Heart right ventricle (tissue), 16 donors: ENCODE measurements around the gene OXCT1. TPM values are rescaled to one million over a fixed set of nuclear protein-coding genes. Genes with fewer than 3 reads are reported as not detected.
A peak's percentile ranks its signal among the peaks of the same experiment; 100 is the strongest.

Experiments
- ATAC-seq, 8 donors: fragments of 200-7000 bp; cut with Tn5 transposase; one replicate each; pipeline ENCODE4 v1.9.1; 2020; ENCODE audit warnings: mild to moderate bottlenecking in 8 of 8, moderate library complexity in 8 of 8, moderate number of reproducible peaks in 1 of 8
- DNase-seq, 2 donors: peaks; one replicate each; pipeline ENCODE4 v3.0.0-alpha.2; 2020
- H3K27ac ChIP-seq, 10 donors: fragments of 200-600 bp; sonication (generic) in 2 of 10; one replicate each; pipeline versions ENCODE4 v1.5.0 to v1.8.0; 2020 to 2022; ENCODE audit warnings: mild to moderate bottlenecking in 3 of 10
- H3K27me3 ChIP-seq, 7 donors: fragments of 200-600 bp; one replicate each; pipeline ENCODE4 v1.8.0; 2021 to 2022; ENCODE audit warnings: mild to moderate bottlenecking in 2 of 7
- H3K36me3 ChIP-seq, 9 donors: fragments of 200-600 bp; sonication (generic) in 1 of 9; one replicate each; pipeline versions ENCODE4 v1.5.0 to v1.8.0; 2020 to 2022; ENCODE audit warnings: mild to moderate bottlenecking in 2 of 9
- H3K4me1 ChIP-seq, 9 donors: fragments of 200-600 bp; sonication (generic) in 1 of 9; one replicate each; pipeline versions ENCODE4 v1.5.0 to v1.8.0; 2020 to 2022; ENCODE audit warnings: mild to moderate bottlenecking in 4 of 9
- H3K4me3 ChIP-seq, 10 donors: fragments of 200-600 bp; sonication (generic) in 2 of 10; one replicate each; pipeline versions ENCODE4 v1.5.0 to v1.8.0; 2020 to 2022; ENCODE audit warnings: mild to moderate bottlenecking in 7 of 10, moderate library complexity in 2 of 10
- H3K9me3 ChIP-seq, 11 donors: fragments of 200-600 bp in 10 of 11; sonication (generic) in 2 of 11; one replicate each; pipeline versions ENCODE4 v1.5.0 to v1.8.0; 2013 to 2022; ENCODE audit warnings: mild to moderate bottlenecking in 2 of 11, control low read depth in 1 of 11, moderate library complexity in 1 of 11
- CTCF ChIP-seq, 9 donors: fragments of 200-600 bp; sonication (generic) in 2 of 9; IDR thresholded peaks; one replicate each; pipeline versions ENCODE4 v1.5.0 to v1.8.0; 2021 to 2022; ENCODE audit warnings: antibody characterized with exemption in 9 of 9, mild to moderate bottlenecking in 5 of 9, moderate library complexity in 1 of 9
- WGBS, 2 donors: extraction: QIAGEN DNeasy Blood & Tissue Kit; methylation state at CpG; one replicate each; pipeline ENCODE4 v1.1.7; 2013; ENCODE audit warnings: inconsistent platforms in 1 of 2; 5-methylcytosine and 5-hydroxymethylcytosine counted together
- intact Hi-C, 10 donors: fragments of 100-400 bp; cut with DNase I; formaldehyde crosslinking; loops; one replicate each; pipeline versions ENCODE4 v1.11.1 to v1.14.2; 2022
- polyA plus RNA-seq, 2 donors: library from polyadenylated mRNA; stranded (reverse); fragments of 200-250 nt; gene quantifications; one replicate each; pipeline ENCODE4 v1.2.3, GENCODE V29; 2013
- total RNA-seq, 10 donors: library from RNA; stranded (reverse); fragmentation: NEBNext Ultra II Directional in 3 of 10; extraction: Animal tissue kit (Norgen Biotek cat#: 25700) in 3 of 10; gene quantifications; one replicate each; pipeline versions ENCODE4 v1.2.1 to v1.2.4, GENCODE V29; 2021 to 2023
- donor health status: Arrhythmogenic right ventricular cardiomyopathy.
- donor health status: ischemic (EF 13 %, LVEDD 7.1; RV severe dilation, severe dysfunction).
- donor health status: healthy with polysubstance abuse.
- donor health status: DM: no; HTN: yes; CAD: no.
- donor health status: DM: no; HTN: no; CAD: no.
- donor health status: ischemic (EF 25% LVEDD 6.9; RV normal size, moderate dysfunction).
- donor health status: ischemic (EF 25% LVEDD 5.7; RV mildly dilated, moderate dysfunction).
- donor health status: healthy.
- donor health status: DM: yes; HTN: yes; CAD: no.
- donor health status: Ischemic cardiomyopathy.
- donor health status: ischemic (EF 35%, LVEDD 5.7; RV mildly dilated, moderate dysfunction).
- donor health status: nonischemic (EF 11% LVEDD 7.7; RV severe dilation, severe dysfunction).
- donor health status: DM: yes; HTN: yes; CAD: no.
- donor health status: PGD.
- donor health status: ischemic (EF 29% LVEDD 5.4; RV normal size, mild dysfunction).
- donor health status: nonischemic (EF 23%, LVEDD 6.1; RV moderate dilation, normal function).

Gene OXCT1
- total and polyA plus RNA-seq, 12 donors = 22.2 to 340 (median 234) TPM

DNA sequence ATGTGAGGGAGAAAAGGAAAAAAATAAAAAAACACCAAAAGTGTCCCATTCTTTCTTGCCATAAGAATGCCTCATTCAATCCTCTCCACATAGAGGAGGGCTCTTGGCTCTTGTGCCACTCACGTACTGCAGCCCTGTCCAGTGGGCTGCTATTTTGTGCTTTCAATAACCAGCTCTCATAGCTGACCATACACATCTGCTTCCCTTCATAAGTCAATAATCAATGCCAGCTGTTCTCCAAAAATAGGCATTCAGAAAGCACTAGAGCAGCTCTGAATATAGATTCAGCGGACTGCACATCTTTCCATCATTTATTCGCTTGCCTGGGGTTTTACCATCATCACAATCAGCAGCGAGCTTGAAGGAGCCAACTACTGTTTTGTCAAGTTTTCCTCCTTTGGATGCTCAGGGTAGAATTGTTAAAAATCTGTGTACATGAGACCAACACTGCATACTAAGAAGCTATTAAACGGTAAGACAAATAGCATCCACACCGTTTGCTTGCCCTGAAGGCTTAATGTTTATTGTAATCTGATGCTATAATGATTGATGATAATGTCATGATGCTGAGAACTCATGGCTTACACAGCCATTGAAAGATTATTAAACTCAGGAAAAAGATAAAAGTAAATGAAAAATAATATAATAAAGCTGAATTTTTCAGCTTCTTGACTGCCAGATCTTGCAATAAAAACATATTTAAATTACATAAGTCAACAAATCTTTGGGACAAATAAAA, 80.0 kb downstream of the OXCT1 start:
- Histone ChIP-seq H3K27me3 (no peaks in the 10 kb centered on the region), H3K4me1 (peaks cover 0 to 48% (median 29%) of the 10 kb centered on the region in 9 donors), H3K27ac (no peak overlapping the region), H3K9me3 (no peaks in the 10 kb centered on the region), H3K4me3 (no peak overlapping the region), H3K36me3 (peaks cover 0 to 20% (median 0%) of the 10 kb centered on the region in 9 donors)
- TF ChIP-seq CTCF (IDR thresholded peaks at IDR 0.05) = no peak
- ATAC-seq (no peak), DNase-seq (no peak)
- intact Hi-C loops = no loop called here
- whole genome bisulfite sequencing, 2 donors = 79 to 80% methylated on average over 6 of the region's 6 CpGs

GRCh38 chr5:41789434-41789833, 80.8 kb downstream of the OXCT1 start:
- Histone ChIP-seq H3K27me3 (no peaks in the 10 kb centered on the region), H3K27ac (peak overlapping the region in 1 of 10 donors; percentile 5), H3K4me3 (no peak overlapping the region), H3K4me1 (peaks cover 0 to 47% (median 24%) of the 10 kb centered on the region in 9 donors), H3K36me3 (peaks cover 0 to 28% (median 0%) of the 10 kb centered on the region in 9 donors), H3K9me3 (no peaks in the 10 kb centered on the region)
- DNase-seq (no peak), ATAC-seq (no peak)
- intact Hi-C loops = no loop called here
- 79 to 90% methylated on average over 1 of the region's 1 CpG for WGBS, 2 donors
- no peak for TF ChIP-seq CTCF (IDR thresholded peaks at IDR 0.05)

DNA sequence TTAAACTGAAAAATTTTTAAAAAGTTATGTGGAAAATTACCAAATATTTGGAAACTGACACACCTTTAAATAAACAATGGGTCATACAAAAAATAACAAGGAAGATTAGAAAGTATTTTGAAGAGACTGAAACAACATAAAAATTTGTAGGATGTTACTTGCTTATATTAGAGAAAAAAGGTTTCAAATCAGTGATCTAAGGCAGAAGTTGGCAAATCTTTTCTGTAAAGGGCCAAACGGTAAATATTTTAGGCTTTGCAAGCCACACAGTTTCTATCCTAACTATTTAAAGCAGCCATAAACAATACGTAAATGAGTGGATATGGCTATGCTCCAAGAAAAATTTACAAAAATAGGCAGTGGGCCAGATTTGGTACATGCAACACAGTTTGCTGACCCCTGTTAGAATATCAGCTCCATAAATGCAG, 81.3 kb downstream of the OXCT1 start:
- Histone ChIP-seq H3K27ac (peak overlapping the region in 4 of 10 donors; percentile 5 to 32 (median 16)), H3K27me3 (no peaks in the 10 kb centered on the region), H3K36me3 (peaks cover 0 to 31% (median 0%) of the 10 kb centered on the region in 9 donors), H3K4me3 (no peak overlapping the region), H3K9me3 (no peaks in the 10 kb centered on the region), H3K4me1 (peaks cover 0 to 43% (median 20%) of the 10 kb centered on the region in 9 donors)
- DNase-seq (peak in 1 of 2 donors; percentile 16), ATAC-seq (peak in 4 of 8 donors; percentile 21 to 65 (median 44))
- intact Hi-C loops = no loop called here
- TF ChIP-seq CTCF (IDR thresholded peaks at IDR 0.05) = no peak
- 13 to 20% methylated on average over 2 of the region's 2 CpGs for WGBS, 2 donors

- WGBS, 2 donors = 88 to 90% methylated on average over 2 of the region's 2 CpGs
- H3K27ac ChIP-seq = no peak overlapping the region
- intact Hi-C loops = no loop called here
Observed at GRCh38 chr5:41787265-41787664, 83.0 kb downstream of the OXCT1 start.

More at GRCh38 chr5:41787265-41787664, 83.0 kb downstream of the OXCT1 start:
- ATAC-seq = peak in 3 of 8 donors; percentile 21 to 42 (median 35)
- Histone ChIP-seq H3K36me3 (peaks cover 0 to 32% (median 0%) of the 10 kb centered on the region in 9 donors), H3K27me3 (no peaks in the 10 kb centered on the region), H3K4me3 (no peak overlapping the region), H3K9me3 (no peaks in the 10 kb centered on the region), H3K4me1 (peaks cover 0 to 41% (median 20%) of the 10 kb centered on the region in 9 donors)
- no peak for DNase-seq
- TF ChIP-seq CTCF (IDR thresholded peaks at IDR 0.05) = no peak
